PC-3 (cell line): ENCODE measurements around the gene ARVCF. TPM values are rescaled to one million over a fixed set of nuclear protein-coding genes. Genes with fewer than 3 reads are reported as not detected.

Experiments
- ATAC-seq: fragments of 200-7000 bp; cut with Tn5 transposase; 2 replicates; pipeline ENCODE4 v1.9.1; 2020; ENCODE audit warnings: mild to moderate bottlenecking, moderate library complexity
- BruUV-seq: library from RNA; stranded (reverse); fragments of 400-500 nt; replicated peaks from 2 replicates; lab custom pipeline; 2021; lab: Mats Ljungman, UMichigan
- CTCF ChIA-PET: fragments of 300-600 bp; sonication (Branson Sonifier 250); formaldehyde crosslinking; loops from one replicate; lab custom pipeline; 2022; ENCODE audit warnings: antibody characterized with exemption; lab: Charles Lee
- POLR2A ChIA-PET: fragments of 300-600 bp; sonication (Branson Sonifier 250); formaldehyde crosslinking; loops from one replicate; lab custom pipeline; 2022; ENCODE audit warnings: antibody characterized with exemption; ENCODE audit not compliant: unreplicated experiment; lab: Charles Lee
- DNase-seq: peaks from one replicate; pipeline ENCODE4 v3.0.0-alpha.2; 2015
- H2AFZ ChIP-seq: fragments of 300-600 bp; sonication (generic); 2 replicates; pipeline ENCODE4 v1.6.0; 2016; ENCODE audit warnings: antibody characterized with exemption, low read length
- H3F3A ChIP-seq: fragments of 300-600 bp; sonication (generic); one replicate; pipeline ENCODE4 v1.6.0; 2017; ENCODE audit warnings: antibody characterized with exemption, low read length, control low read depth, mild to moderate bottlenecking; ENCODE audit not compliant: unreplicated experiment
- H3K27ac ChIP-seq: fragments of 300-600 bp; sonication (generic); 2 replicates; pipeline ENCODE4 v1.5.1; 2016; ENCODE audit warnings: mild to moderate bottlenecking, low read length
- H3K27me3 ChIP-seq: fragments of 300-600 bp; sonication (generic); 2 replicates; pipeline ENCODE4 v1.6.1; 2016; ENCODE audit warnings: low read length, mixed read lengths
- H3K36me3 ChIP-seq: fragments of 300-600 bp; sonication (generic); 2 replicates; pipeline ENCODE4 v1.6.1; 2016; ENCODE audit warnings: low read depth, mixed run types, low read length, mixed read lengths
- H3K4me1 ChIP-seq: fragments of 300-600 bp; sonication (generic); 2 replicates; pipeline ENCODE4 v1.5.1; 2016; ENCODE audit warnings: low read length; ENCODE audit not compliant: insufficient read depth
- H3K4me2 ChIP-seq: fragments of 300-600 bp; sonication (generic); 2 replicates; pipeline ENCODE4 v1.6.0; 2016; ENCODE audit warnings: low read length
- H3K4me3 ChIP-seq: fragments of 300-600 bp; sonication (generic); 2 replicates; pipeline ENCODE4 v1.5.1; 2016; ENCODE audit warnings: mild to moderate bottlenecking, low read length, mixed read lengths
- H3K79me2 ChIP-seq: fragments of 300-600 bp; sonication (generic); 2 replicates; pipeline ENCODE4 v1.6.1; 2017; ENCODE audit warnings: low read length, mixed read lengths
- H3K9ac ChIP-seq: fragments of 300-600 bp; sonication (generic); 2 replicates; pipeline ENCODE4 v1.6.0; 2016; ENCODE audit warnings: mild to moderate bottlenecking, low read length
- H3K9me2 ChIP-seq: fragments of 300-600 bp; sonication (generic); replicated peaks from 2 replicates; pipeline ENCODE4 v1.6.1; 2016; ENCODE audit warnings: mixed run types, low read length, mixed read lengths
- H3K9me3 ChIP-seq: fragments of 300-600 bp; sonication (generic); 2 replicates; pipeline ENCODE4 v1.6.1; 2016; ENCODE audit warnings: low read length, mixed read lengths
- H4K20me1 ChIP-seq: fragments of 300-600 bp; sonication (generic); 2 replicates; pipeline ENCODE4 v1.6.1; 2016; ENCODE audit warnings: low read length, mixed read lengths
- EZH2 ChIP-seq: fragments of 300-600 bp; sonication (generic); IDR thresholded peaks from one replicate; pipeline ENCODE4 v1.6.1; 2017; ENCODE audit warnings: antibody characterized with exemption, mild to moderate bottlenecking, low read length; ENCODE audit not compliant: unreplicated experiment
- EZH2phosphoT487 ChIP-seq: fragments of 300-600 bp; sonication (generic); IDR thresholded peaks from 2 replicates; pipeline ENCODE4 v1.6.1; 2018; ENCODE audit warnings: mild to moderate bottlenecking, antibody characterized with exemption, low read length, borderline replicate concordance
- intact Hi-C: fragments of 100-400 bp; cut with micrococcal nuclease; formaldehyde crosslinking; loops from 2 replicates; pipeline ENCODE4 v1.9.0; 2023
- total RNA-seq: library from RNA; depleted of rRNA; stranded (reverse); fragments of >200 nt; gene quantifications from 2 replicates; pipeline ENCODE4 v1.2.3, GENCODE V29; 2014
- TF ChIP-seq, protein P1 (sequence below): fragments of 300-600 bp; sonication (generic); conservative IDR thresholded peaks from 2 replicates; pipeline ENCODE4 v1.5.1; 2017; ENCODE audit warnings: antibody characterized with exemption, low read depth, mild to moderate bottlenecking, low read length

Gene ARVCF
- total RNA-seq, 1 experiment from 2014 or later: 20.0 TPM

DNA sequence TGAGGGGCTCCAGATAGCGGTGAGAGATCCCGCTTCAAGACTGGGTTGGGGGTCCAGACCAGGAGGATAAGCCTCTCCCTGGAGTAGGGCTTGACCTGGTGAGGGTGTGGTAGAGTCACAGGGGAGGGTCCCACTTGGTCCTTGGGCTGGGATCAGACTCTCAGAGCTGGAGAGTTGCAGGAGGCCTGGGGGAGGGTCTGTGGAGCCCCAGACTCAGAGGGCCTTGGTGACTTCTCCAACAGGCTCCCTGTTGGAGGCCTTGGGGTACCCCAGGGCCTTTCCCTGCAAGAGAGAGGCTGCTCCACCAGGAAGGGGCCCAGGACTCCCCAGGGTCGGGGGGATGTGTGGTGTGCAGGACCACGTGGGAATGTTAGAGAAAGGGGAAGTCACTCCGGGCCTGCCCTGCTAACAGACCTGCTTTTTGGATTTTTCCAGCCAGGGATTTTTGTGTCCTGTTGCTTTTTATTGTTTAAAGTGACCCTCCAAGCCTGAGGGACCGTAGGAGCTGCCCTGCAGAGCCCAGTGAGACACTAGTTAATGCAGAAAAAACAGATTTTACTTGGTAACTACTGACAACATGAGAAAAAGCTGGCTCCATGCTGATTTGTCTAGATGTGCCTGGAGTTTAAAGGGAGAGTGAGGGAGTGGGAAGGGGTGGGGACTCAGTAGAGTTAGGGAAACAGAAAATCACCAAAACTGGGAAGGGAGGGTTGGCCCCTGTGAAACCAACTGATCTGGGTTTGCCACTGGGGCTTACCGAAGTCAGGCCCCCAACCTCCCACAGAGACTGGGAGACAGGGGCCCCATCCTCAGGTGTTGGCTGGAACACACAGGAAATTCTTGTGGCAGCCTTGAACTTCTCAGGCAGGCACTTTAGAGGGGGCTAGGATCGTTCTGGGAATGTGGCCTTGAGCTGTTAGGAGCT lies 74.2 kb downstream of the ARVCF start:
- Histone ChIP-seq H3K27ac (peak overlapping the region; percentile 25), H3K4me3 (peak overlapping the region; percentile 93), H4K20me1 (no peaks in the 10 kb centered on the region), H3K36me3 (no peaks in the 10 kb centered on the region), H3K79me2 (peaks cover 38% of the 10 kb centered on the region), H3K4me2 (peak overlapping the region; percentile 100), H2AFZ (peak overlapping the region; percentile 91), H3K27me3 (no peaks in the 10 kb centered on the region), H3F3A (no peaks in the 10 kb centered on the region), H3K9ac (peak overlapping the region; percentile 95), H3K9me3 (no peaks in the 10 kb centered on the region), H3K9me2 (no peaks in the 10 kb centered on the region), H3K4me1 (peaks cover 23% of the 10 kb centered on the region)
- ChIA-PET POLR2A (no interaction called here), CTCF (interaction anchor here (0.5 kb wide), 1 partner anchor 14 kb away, joined by 14 read pairs; no protein-coding TSS in a partner anchor)
- intact Hi-C loops: no loop called here
- no peak for TF ChIP-seq EZH2phosphoT487
- TF ChIP-seq, protein P1, sequence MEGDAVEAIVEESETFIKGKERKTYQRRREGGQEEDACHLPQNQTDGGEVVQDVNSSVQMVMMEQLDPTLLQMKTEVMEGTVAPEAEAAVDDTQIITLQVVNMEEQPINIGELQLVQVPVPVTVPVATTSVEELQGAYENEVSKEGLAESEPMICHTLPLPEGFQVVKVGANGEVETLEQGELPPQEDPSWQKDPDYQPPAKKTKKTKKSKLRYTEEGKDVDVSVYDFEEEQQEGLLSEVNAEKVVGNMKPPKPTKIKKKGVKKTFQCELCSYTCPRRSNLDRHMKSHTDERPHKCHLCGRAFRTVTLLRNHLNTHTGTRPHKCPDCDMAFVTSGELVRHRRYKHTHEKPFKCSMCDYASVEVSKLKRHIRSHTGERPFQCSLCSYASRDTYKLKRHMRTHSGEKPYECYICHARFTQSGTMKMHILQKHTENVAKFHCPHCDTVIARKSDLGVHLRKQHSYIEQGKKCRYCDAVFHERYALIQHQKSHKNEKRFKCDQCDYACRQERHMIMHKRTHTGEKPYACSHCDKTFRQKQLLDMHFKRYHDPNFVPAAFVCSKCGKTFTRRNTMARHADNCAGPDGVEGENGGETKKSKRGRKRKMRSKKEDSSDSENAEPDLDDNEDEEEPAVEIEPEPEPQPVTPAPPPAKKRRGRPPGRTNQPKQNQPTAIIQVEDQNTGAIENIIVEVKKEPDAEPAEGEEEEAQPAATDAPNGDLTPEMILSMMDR: no peak
- no peak for TF ChIP-seq EZH2
- no peak for DNase-seq
- peak; percentile 51 for ATAC-seq
- TSS peak; percentile 63 for BruUV-seq

DNA sequence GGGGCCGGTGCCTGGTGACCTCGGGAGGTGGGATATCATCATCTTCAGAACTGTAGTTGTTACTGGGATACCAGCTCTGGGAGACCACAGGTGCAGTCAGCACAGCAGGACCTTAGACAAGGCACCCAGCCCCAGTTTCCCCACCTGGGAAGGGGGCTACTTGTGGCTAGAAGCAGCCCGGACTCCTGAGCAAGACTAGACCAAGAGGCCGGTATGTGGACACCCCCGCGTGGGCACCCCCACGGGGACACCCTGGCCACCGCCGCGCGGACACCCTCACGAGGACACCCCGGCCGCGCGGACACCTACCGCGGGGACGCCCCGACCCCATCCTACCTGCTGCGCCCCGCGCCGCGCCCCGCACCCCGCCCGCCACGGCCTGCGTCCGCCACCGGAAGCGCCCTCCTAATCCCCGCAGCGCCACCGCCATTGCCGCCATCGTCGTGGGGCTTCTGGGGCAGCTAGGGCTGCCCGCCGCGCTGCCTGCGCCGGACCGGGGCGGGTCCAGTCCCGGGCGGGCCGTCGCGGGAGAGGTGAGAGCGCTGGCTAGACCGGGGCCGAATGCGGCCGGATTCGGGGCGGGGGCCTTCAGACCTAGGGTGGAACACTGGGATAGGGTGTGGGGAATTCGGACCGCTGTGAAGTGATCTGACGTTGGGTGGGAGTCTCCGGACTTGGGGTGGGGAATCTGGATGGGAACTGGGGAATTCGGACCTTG lies 75.1 kb downstream of the ARVCF start, which contains the start of the genes COMT and TXNRD2:
Gene COMT, plus strand, starts transcription at position 408 of the 718 bp plus-strand sequence. CDS start 20,755 bp downstream, outside the sequence.
Gene TXNRD2, minus strand, starts transcription at position 454 of the 718 bp plus-strand sequence. Its CDS starts 15 bp downstream, at position 439.
- TF ChIP-seq EZH2: no peak
- TF ChIP-seq EZH2phosphoT487: no peak
- TF ChIP-seq, protein P1: no peak
- peak; percentile 57 for DNase-seq
- ChIA-PET POLR2A (no interaction called here), CTCF (no interaction called here)
- Histone ChIP-seq H3K4me2 (peak within 1 kb of the TSS; percentile 100), H3K27ac (peak within 1 kb of the TSS; percentile 25), H3K9me3 (no peaks in the 10 kb centered on the region), H3K4me1 (peaks cover 23% of the 10 kb centered on the region), H3K79me2 (peaks cover 38% of the 10 kb centered on the region), H3K4me3 (peak within 1 kb of the TSS; percentile 93), H2AFZ (peak within 1 kb of the TSS; percentile 91), H3K27me3 (no peaks in the 10 kb centered on the region), H4K20me1 (no peaks in the 10 kb centered on the region), H3K9ac (peak within 1 kb of the TSS; percentile 95), H3K9me2 (no peaks in the 10 kb centered on the region), H3F3A (no peaks in the 10 kb centered on the region), H3K36me3 (no peaks in the 10 kb centered on the region)
- intact Hi-C loops: no loop called here
- BruUV-seq: no TSS peak
- peak; percentile 83 for ATAC-seq
